Measurements from ENCODE around the gene BPIFB3. TPM values are rescaled to one million over a fixed set of nuclear protein-coding genes. Genes with fewer than 3 reads are reported as not detected.

BPIFB3 gene
- total RNA-seq, 2 donors from 2014 or later, result not detected

- TF ChIP-seq POLR2A (IDR thresholded peaks at IDR 0.05), result no peak
- TF ChIP-seq, protein P1, sequence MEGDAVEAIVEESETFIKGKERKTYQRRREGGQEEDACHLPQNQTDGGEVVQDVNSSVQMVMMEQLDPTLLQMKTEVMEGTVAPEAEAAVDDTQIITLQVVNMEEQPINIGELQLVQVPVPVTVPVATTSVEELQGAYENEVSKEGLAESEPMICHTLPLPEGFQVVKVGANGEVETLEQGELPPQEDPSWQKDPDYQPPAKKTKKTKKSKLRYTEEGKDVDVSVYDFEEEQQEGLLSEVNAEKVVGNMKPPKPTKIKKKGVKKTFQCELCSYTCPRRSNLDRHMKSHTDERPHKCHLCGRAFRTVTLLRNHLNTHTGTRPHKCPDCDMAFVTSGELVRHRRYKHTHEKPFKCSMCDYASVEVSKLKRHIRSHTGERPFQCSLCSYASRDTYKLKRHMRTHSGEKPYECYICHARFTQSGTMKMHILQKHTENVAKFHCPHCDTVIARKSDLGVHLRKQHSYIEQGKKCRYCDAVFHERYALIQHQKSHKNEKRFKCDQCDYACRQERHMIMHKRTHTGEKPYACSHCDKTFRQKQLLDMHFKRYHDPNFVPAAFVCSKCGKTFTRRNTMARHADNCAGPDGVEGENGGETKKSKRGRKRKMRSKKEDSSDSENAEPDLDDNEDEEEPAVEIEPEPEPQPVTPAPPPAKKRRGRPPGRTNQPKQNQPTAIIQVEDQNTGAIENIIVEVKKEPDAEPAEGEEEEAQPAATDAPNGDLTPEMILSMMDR (IDR thresholded peaks at IDR 0.05), result no peak
- no peaks in the 10 kb centered on the region for H3K36me3 ChIP-seq (replicated peaks in 1 of 2; ENCODE audit: insufficient read depth in 1 of 2, low read depth in 2 of 2)
- intact Hi-C loops (cut with DNase I), result no loop called here
Observed at GRCh38 chr20:33062105-33062824, 8.6 kb downstream of the BPIFB3 start.

GRCh38 chr20:33062825-33063149 lies 9.1 kb downstream of the BPIFB3 start:
- no peaks in the 10 kb centered on the region for H3K27me3 ChIP-seq
- no peak for DNase-seq
- H3K36me3 ChIP-seq (replicated peaks in 1 of 2; ENCODE audit: insufficient read depth in 1 of 2, low read depth in 2 of 2), result no peaks in the 10 kb centered on the region
- no peak overlapping the region for H3K4me3 ChIP-seq
- intact Hi-C loops (cut with DNase I), result no loop called here
- no peak for ATAC-seq
- TF ChIP-seq POLR2A (IDR thresholded peaks at IDR 0.05), result no peak
- TF ChIP-seq, protein P1 (IDR thresholded peaks at IDR 0.05), result no peak
- H3K9me3 ChIP-seq, result no peaks in the 10 kb centered on the region
- H3K4me1 ChIP-seq, result no peaks in the 10 kb centered on the region
- WGBS, 2 donors, result 71% methylated on average over 1 of the region's 1 CpG; no CpG with 5 or more reads in 1 of the 2 donors
- no peak overlapping the region for H3K27ac ChIP-seq

More at GRCh38 chr20:33062105-33062824, 8.6 kb downstream of the BPIFB3 start:
- 47 to 62% methylated on average over 7 to 8 of the region's 9 CpGs for WGBS, 2 donors
- Histone ChIP-seq H3K4me3 (no peak overlapping the region), H3K27me3 (no peaks in the 10 kb centered on the region), H3K9me3 (no peaks in the 10 kb centered on the region), H3K4me1 (no peaks in the 10 kb centered on the region), H3K27ac (no peak overlapping the region)
- peak; percentile 18 for ATAC-seq
- DNase-seq, result no peak

GRCh38 chr20:33063271-33063670 lies 9.6 kb downstream of the BPIFB3 start:
- Histone ChIP-seq H3K4me1 (no peaks in the 10 kb centered on the region), H3K27ac (no peak overlapping the region), H3K27me3 (no peaks in the 10 kb centered on the region), H3K36me3 (replicated peaks in 1 of 2; ENCODE audit: insufficient read depth in 1 of 2, low read depth in 2 of 2) (no peaks in the 10 kb centered on the region), H3K9me3 (no peaks in the 10 kb centered on the region), H3K4me3 (no peak overlapping the region)
- ATAC-seq (no peak), DNase-seq (no peak)
- TF ChIP-seq POLR2A (IDR thresholded peaks at IDR 0.05), result no peak
- TF ChIP-seq, protein P1 (IDR thresholded peaks at IDR 0.05), result no peak
- WGBS, 2 donors, result 79 to 89% methylated on average over 4 to 6 of the region's 6 CpGs
- intact Hi-C loops (cut with DNase I), result no loop called here

GRCh38 chr20:33064572-33065287 lies 11.0 kb downstream of the BPIFB3 start:
- Histone ChIP-seq H3K27ac (no peak overlapping the region), H3K4me1 (no peaks in the 10 kb centered on the region), H3K27me3 (no peaks in the 10 kb centered on the region), H3K36me3 (replicated peaks in 1 of 2; ENCODE audit: insufficient read depth in 1 of 2, low read depth in 2 of 2) (no peaks in the 10 kb centered on the region), H3K9me3 (no peaks in the 10 kb centered on the region), H3K4me3 (no peak overlapping the region)
- no peak for DNase-seq
- ATAC-seq, result no peak
- TF ChIP-seq, protein P1 (IDR thresholded peaks at IDR 0.05), result no peak
- TF ChIP-seq POLR2A (IDR thresholded peaks at IDR 0.05), result no peak
- intact Hi-C loops (cut with DNase I), result no loop called here
- 82 to 88% methylated on average over 11 of the region's 11 CpGs for WGBS, 2 donors
